AG04449 (cell line): ENCODE results near the gene CENPA.

Experiments
- CTCF ChIA-PET: fragments of 350-600 bp; formaldehyde crosslinking; extraction: SDS; loops from one replicate; lab custom pipeline; 2021; ENCODE audit warnings: antibody characterized with exemption; lab: Yijun Ruan, JAX
- POLR2A ChIA-PET: fragments of 400-600, 350-600 bp; formaldehyde crosslinking; extraction: SDS; loops from one replicate; lab custom pipeline; 2020; ENCODE audit warnings: antibody characterized with exemption, inconsistent platforms; lab: Yijun Ruan, JAX
- DNase-seq: peaks from one replicate; pipeline ENCODE4 v3.0.0-alpha.2; 2010; ENCODE audit warnings: low read depth, low spot score
- H3K4me3 ChIP-seq: 2 replicates; pipeline ENCODE4 v1.5.1; 2011; ENCODE audit warnings: low read depth, mild to moderate bottlenecking, control low read depth, low read length
- TF ChIP-seq, protein P1 (sequence below): IDR thresholded peaks from one replicate; pipeline ENCODE4 v1.5.1; 2011; ENCODE audit warnings: mild to moderate bottlenecking, moderate library complexity, low read length, control low read depth, inconsistent platforms; ENCODE audit not compliant: insufficient read depth; ENCODE audit errors: missing control alignments

The CENPA gene

DNA sequence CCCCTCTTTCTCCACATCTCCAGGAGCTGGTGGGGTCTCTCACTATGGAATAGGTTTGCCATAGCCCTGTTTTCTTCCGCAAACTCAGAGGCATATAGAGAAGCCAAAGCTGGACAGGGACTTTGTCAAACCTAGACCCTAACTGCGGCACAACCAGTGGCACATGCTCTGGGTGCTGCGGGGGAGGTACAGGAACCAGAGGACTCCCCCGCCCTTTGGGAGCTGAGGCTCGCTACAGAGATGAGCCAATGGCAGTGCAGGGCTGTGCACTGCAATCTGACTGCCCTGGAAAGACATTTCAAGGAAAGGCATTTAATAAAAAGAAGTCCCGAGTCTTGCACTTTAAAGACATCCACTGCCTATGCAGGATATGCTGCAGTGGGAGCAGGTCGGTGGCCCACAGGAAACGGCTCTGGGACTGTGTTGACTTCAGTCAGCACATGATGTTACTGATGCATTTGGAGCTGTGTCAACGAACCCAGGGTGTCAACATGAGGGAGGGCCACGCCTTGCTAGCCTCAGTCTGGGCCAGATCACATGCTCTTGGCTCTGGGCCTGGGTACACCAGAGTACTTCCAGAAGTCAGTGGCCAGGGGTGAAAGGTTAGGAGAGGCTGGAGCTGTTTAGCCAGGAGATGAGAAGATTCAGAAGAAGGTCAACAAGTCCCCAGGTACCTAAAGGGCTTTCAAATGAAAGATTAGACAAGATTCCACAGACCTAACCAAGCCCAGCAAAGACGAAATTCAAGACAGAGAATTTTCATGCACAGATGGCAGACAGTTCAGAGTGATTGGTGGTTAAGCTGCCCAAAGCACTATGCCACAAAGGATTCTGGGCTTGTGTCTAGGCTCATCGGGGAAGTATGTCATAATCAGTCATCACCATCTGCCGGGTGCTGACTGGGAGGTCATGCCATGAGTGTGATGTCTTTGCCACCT lies 13.5 kb upstream of the CENPA start:
- no peak overlapping the region for H3K4me3 ChIP-seq
- no peak for DNase-seq
- POLR2A ChIA-PET, result no interaction called here
- TF ChIP-seq, protein P1, sequence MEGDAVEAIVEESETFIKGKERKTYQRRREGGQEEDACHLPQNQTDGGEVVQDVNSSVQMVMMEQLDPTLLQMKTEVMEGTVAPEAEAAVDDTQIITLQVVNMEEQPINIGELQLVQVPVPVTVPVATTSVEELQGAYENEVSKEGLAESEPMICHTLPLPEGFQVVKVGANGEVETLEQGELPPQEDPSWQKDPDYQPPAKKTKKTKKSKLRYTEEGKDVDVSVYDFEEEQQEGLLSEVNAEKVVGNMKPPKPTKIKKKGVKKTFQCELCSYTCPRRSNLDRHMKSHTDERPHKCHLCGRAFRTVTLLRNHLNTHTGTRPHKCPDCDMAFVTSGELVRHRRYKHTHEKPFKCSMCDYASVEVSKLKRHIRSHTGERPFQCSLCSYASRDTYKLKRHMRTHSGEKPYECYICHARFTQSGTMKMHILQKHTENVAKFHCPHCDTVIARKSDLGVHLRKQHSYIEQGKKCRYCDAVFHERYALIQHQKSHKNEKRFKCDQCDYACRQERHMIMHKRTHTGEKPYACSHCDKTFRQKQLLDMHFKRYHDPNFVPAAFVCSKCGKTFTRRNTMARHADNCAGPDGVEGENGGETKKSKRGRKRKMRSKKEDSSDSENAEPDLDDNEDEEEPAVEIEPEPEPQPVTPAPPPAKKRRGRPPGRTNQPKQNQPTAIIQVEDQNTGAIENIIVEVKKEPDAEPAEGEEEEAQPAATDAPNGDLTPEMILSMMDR, result no peak
- CTCF ChIA-PET, result no interaction called here

DNA sequence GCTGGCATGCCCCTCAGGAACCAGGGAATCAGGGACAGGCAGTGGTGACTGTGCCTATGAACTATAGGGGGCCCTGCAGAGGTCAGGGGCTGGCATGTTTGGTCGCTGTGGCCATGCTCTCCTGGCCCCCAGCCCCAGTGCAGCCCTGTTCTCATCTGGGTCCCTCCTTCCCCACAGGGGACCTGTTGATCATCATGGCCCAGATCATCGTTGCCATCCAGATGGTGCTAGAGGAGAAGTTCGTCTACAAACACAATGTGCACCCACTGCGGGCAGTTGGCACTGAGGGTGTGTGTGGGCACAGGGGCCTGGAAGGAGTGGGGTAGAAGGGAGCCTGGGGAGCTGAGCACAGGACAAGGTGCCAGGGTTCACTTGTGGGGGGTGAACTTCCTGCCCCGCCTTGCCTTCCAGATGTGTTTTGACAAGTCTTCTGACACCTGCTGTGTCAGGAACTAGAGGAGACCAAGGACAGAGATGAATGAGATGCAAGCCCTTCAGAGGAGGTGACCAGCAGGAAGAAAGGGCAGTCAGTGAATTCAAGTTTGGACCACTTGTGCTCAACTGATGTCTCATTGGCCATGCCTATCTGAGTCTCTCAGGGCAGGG lies 9.6 kb upstream of the CENPA start:
- no peak for DNase-seq
- POLR2A ChIA-PET, result interaction anchor here (0.5 to 1.3 kb wide), 2 partner anchors 10 to 11 kb away, joined by 3 read pairs; no protein-coding TSS in a partner anchor
- CTCF ChIA-PET, result interaction anchor here (1.3 kb wide), 1 partner anchor 10 kb away, joined by 6 read pairs; the partner anchor contains the start of gene CENPA
- TF ChIP-seq, protein P1, result no peak
- no peak overlapping the region for H3K4me3 ChIP-seq

DNA sequence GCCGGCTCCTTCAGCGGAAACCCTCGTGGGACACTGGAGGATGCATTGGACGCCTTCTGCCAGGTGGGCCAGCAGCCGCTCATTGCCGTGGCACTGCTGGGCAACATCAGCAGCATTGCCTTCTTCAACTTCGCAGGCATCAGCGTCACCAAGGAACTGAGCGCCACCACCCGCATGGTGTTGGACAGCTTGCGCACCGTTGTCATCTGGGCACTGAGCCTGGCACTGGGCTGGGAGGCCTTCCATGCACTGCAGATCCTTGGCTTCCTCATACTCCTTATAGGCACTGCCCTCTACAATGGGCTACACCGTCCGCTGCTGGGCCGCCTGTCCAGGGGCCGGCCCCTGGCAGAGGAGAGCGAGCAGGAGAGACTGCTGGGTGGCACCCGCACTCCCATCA lies 7.8 kb upstream of the CENPA start:
- TF ChIP-seq, protein P1, result no peak
- CTCF ChIA-PET, result interaction anchor here (0.6 to 1.3 kb wide), 2 partner anchors 11 to 12 kb away, joined by 4 read pairs; no protein-coding TSS in a partner anchor
- POLR2A ChIA-PET, result no interaction called here
- no peak for DNase-seq
- H3K4me3 ChIP-seq, result no peak overlapping the region

DNA sequence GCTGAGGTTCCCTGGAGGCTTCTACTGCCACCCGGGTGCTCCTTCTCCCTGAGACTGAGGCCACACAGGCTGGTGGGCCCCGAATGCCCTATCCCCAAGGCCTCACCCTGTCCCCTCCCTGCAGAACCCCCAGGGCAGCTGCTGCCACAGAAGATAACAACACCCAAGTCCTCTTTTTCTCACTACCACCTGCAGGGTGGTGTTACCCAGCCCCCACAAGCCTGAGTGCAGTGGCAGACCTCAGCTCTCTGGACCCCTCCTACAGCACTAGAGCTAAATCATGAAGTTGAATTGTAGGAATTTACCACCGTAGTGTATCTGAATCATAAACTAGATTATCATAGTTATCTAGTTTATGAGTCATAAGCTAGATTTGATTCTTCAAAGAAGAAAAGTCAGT lies 7.3 kb upstream of the CENPA start:
- no peak for DNase-seq
- TF ChIP-seq, protein P1, result no peak
- CTCF ChIA-PET, result interaction anchor here (0.6 kb wide), 1 partner anchor 12 kb away, joined by 4 read pairs; no protein-coding TSS in a partner anchor
- no peak overlapping the region for H3K4me3 ChIP-seq
- POLR2A ChIA-PET, result no interaction called here

DNA sequence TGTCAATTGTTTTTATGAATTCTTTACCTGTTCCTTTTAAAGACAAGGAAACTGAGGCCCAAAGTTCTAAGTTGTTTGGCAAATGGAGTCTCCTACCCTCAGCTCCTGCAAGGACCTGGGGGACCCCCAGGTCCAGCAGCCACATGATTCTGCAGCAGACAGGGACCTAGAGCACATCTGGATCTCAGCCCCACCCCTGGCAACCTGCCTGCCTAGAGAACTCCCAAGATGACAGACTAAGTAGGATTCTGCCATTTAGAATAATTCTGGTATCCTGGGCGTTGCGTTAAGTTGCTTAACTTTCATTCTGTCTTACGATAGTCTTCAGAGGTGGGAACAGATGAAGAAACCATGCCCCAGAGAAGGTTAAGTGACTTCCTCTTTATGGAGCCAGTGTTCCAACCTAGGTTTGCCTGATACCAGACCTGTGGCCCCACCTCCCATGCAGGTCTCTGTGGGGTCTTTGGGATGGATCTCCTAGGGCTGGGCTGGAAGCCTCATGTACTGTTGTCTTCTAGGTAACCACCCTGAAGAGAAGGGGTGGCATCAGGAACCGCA lies 5.6 kb upstream of the CENPA start:
- TF ChIP-seq, protein P1, result no peak
- ChIA-PET POLR2A (no interaction called here), CTCF (no interaction called here)
- H3K4me3 ChIP-seq, result no peak overlapping the region
- DNase-seq, result no peak
